Femur (tissue), 1 donor: Measurements from ENCODE around the gene RELB.

ENCODE experiments used
- DNase-seq: peaks from one replicate; pipeline ENCODE4 v3.0.0-alpha.2; 2017

Gene RELB

GRCh38 chr19:45086480-45086879, 85.2 kb downstream of the RELB start:
- no peak for DNase-seq

GRCh38 chr19:45087531-45087930, 86.3 kb downstream of the RELB start:
- DNase-seq: no peak
